Panc1 (cell line): ENCODE measurements around the gene ZNF580.

ENCODE experiments used
- POLR2AphosphoS5 ChIP-seq: IDR thresholded peaks from 2 replicates; pipeline ENCODE4 v1.6.1; 2012; ENCODE audit warnings: mild to moderate bottlenecking, low read depth, low read length, moderate library complexity
- SIN3A ChIP-seq: IDR thresholded peaks from 2 replicates; pipeline ENCODE4 v1.6.1; 2012; ENCODE audit warnings: low read depth, mild to moderate bottlenecking, low read length, moderate library complexity, borderline replicate concordance; ENCODE audit not compliant: insufficient read depth
- TCF7L2 ChIP-seq: IDR thresholded peaks from 2 replicates; pipeline ENCODE4 v1.6.1; 2011; ENCODE audit warnings: mild to moderate bottlenecking, low read depth, low read length, inconsistent platforms
- TF ChIP-seq, protein P1 (sequence below), 2 experiments: IDR thresholded peaks; 2 replicates each; pipeline ENCODE4 v1.6.1; 2011 to 2012; ENCODE audit warnings: low read depth in 2 of 2, control low read depth in 1 of 2, low read length in 1 of 2, mild to moderate bottlenecking in 1 of 2, moderate library complexity in 1 of 2; ENCODE audit not compliant: insufficient read depth in 1 of 2
- TF ChIP-seq, protein P2 (sequence below): fragments of 450-650 bp; IDR thresholded peaks from 2 replicates; pipeline ENCODE4 v1.5.1; 2017; ENCODE audit warnings: mild to moderate bottlenecking

DNA sequence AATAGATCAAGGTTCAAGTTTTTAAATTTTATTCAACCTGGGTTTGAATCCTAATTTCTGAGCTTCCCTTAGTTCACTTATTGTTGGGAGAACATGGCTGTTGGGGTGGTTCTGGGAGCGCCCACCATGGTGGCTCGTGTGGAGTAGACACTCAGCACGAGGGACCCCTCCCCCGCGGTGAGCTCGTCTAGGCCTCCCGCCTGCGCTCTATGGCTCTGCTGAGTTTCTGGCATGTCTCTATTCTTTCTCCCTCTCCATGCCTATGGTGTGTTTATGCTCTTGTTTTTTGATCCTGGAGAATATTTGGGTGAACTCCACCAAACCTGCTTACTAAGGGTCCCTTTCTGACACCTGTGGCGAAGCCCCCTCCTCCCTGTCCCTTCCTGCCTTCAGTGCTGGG, 32.7 kb downstream of the ZNF580 start:
- TF ChIP-seq, protein P1, sequence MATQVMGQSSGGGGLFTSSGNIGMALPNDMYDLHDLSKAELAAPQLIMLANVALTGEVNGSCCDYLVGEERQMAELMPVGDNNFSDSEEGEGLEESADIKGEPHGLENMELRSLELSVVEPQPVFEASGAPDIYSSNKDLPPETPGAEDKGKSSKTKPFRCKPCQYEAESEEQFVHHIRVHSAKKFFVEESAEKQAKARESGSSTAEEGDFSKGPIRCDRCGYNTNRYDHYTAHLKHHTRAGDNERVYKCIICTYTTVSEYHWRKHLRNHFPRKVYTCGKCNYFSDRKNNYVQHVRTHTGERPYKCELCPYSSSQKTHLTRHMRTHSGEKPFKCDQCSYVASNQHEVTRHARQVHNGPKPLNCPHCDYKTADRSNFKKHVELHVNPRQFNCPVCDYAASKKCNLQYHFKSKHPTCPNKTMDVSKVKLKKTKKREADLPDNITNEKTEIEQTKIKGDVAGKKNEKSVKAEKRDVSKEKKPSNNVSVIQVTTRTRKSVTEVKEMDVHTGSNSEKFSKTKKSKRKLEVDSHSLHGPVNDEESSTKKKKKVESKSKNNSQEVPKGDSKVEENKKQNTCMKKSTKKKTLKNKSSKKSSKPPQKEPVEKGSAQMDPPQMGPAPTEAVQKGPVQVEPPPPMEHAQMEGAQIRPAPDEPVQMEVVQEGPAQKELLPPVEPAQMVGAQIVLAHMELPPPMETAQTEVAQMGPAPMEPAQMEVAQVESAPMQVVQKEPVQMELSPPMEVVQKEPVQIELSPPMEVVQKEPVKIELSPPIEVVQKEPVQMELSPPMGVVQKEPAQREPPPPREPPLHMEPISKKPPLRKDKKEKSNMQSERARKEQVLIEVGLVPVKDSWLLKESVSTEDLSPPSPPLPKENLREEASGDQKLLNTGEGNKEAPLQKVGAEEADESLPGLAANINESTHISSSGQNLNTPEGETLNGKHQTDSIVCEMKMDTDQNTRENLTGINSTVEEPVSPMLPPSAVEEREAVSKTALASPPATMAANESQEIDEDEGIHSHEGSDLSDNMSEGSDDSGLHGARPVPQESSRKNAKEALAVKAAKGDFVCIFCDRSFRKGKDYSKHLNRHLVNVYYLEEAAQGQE (IDR thresholded peaks at IDR 0.05; ENCODE audit: insufficient read depth in 1 of 2, low read depth in 2 of 2, low read length in 1 of 2), result no peak
- TF ChIP-seq, protein P2, sequence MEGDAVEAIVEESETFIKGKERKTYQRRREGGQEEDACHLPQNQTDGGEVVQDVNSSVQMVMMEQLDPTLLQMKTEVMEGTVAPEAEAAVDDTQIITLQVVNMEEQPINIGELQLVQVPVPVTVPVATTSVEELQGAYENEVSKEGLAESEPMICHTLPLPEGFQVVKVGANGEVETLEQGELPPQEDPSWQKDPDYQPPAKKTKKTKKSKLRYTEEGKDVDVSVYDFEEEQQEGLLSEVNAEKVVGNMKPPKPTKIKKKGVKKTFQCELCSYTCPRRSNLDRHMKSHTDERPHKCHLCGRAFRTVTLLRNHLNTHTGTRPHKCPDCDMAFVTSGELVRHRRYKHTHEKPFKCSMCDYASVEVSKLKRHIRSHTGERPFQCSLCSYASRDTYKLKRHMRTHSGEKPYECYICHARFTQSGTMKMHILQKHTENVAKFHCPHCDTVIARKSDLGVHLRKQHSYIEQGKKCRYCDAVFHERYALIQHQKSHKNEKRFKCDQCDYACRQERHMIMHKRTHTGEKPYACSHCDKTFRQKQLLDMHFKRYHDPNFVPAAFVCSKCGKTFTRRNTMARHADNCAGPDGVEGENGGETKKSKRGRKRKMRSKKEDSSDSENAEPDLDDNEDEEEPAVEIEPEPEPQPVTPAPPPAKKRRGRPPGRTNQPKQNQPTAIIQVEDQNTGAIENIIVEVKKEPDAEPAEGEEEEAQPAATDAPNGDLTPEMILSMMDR, result no peak
- TF ChIP-seq POLR2AphosphoS5 (no peak), SIN3A (no peak), TCF7L2 (no peak)
